ENCODE results near the gene IQCH.

Gene IQCH

GRCh38 chr15:67389975-67390374 is 135.4 kb downstream of the IQCH start:
- H3K79me2 ChIP-seq (ENCODE audit: low read length): no peaks in the 10 kb centered on the region
- TF ChIP-seq CTCF (IDR thresholded peaks at IDR 0.05; ENCODE audit: low read length) (no peak), EZH2 (optimal IDR thresholded peaks at IDR 0.05; ENCODE audit: low read depth, low read length) (no peak), EZH2phosphoT487 (IDR thresholded peaks at IDR 0.05; ENCODE audit: low read length) (no peak)
- H3F3A ChIP-seq (ENCODE audit: insufficient read depth, low read length): no peaks in the 10 kb centered on the region
- no peaks in the 10 kb centered on the region for H4K20me1 ChIP-seq (ENCODE audit: insufficient read depth, low read length)
- no peaks in the 10 kb centered on the region for H3K27me3 ChIP-seq (replicated peaks; ENCODE audit: insufficient read depth, low read length)
- no peaks in the 10 kb centered on the region for H3K9me3 ChIP-seq (replicated peaks; ENCODE audit: insufficient read depth, low read length)
- no peak overlapping the region for H2AFZ ChIP-seq (ENCODE audit: low read length)
- no peak overlapping the region for H3K27ac ChIP-seq (ENCODE audit: low read length)
- no peak overlapping the region for H3K4me3 ChIP-seq (ENCODE audit: low read length)
- no peak overlapping the region for H3K9ac ChIP-seq (ENCODE audit: low read length)
- H3K36me3 ChIP-seq (replicated peaks; ENCODE audit: insufficient read depth, low read length): no peaks in the 10 kb centered on the region
- H3K4me2 ChIP-seq (ENCODE audit: low read depth, low read length): no peak overlapping the region
- no peaks in the 10 kb centered on the region for H3K4me1 ChIP-seq (ENCODE audit: low read length)
- no peak for DNase-seq
- H3K9me2 ChIP-seq (replicated peaks; ENCODE audit: insufficient read depth, low read length): no peaks in the 10 kb centered on the region

GRCh38 chr15:67394873-67395639 is 140.5 kb downstream of the IQCH start:
- H3K9ac ChIP-seq (ENCODE audit: low read length): no peak overlapping the region
- no peak overlapping the region for H2AFZ ChIP-seq (ENCODE audit: low read length)
- no peaks in the 10 kb centered on the region for H3K4me1 ChIP-seq (ENCODE audit: low read length)
- H3F3A ChIP-seq (ENCODE audit: insufficient read depth, low read length): no peaks in the 10 kb centered on the region
- no peak overlapping the region for H3K27ac ChIP-seq (ENCODE audit: low read length)
- H3K9me3 ChIP-seq (replicated peaks; ENCODE audit: insufficient read depth, low read length): no peaks in the 10 kb centered on the region
- no peaks in the 10 kb centered on the region for H3K9me2 ChIP-seq (replicated peaks; ENCODE audit: insufficient read depth, low read length)
- TF ChIP-seq EZH2phosphoT487 (IDR thresholded peaks at IDR 0.05; ENCODE audit: low read length) (no peak), EZH2 (optimal IDR thresholded peaks at IDR 0.05; ENCODE audit: low read depth, low read length) (no peak), CTCF (IDR thresholded peaks at IDR 0.05; ENCODE audit: low read length) (no peak)
- no peak overlapping the region for H3K4me3 ChIP-seq (ENCODE audit: low read length)
- H3K4me2 ChIP-seq (ENCODE audit: low read depth, low read length): no peak overlapping the region
- H3K36me3 ChIP-seq (replicated peaks; ENCODE audit: insufficient read depth, low read length): no peaks in the 10 kb centered on the region
- no peak for DNase-seq
- H4K20me1 ChIP-seq (ENCODE audit: insufficient read depth, low read length): no peaks in the 10 kb centered on the region
- no peaks in the 10 kb centered on the region for H3K27me3 ChIP-seq (replicated peaks; ENCODE audit: insufficient read depth, low read length)
- H3K79me2 ChIP-seq (ENCODE audit: low read length): no peaks in the 10 kb centered on the region

- Histone ChIP-seq H3K79me2 (ENCODE audit: low read length) (no peaks in the 10 kb centered on the region), H3K4me1 (ENCODE audit: low read length) (no peaks in the 10 kb centered on the region), H3F3A (ENCODE audit: insufficient read depth, low read length) (no peaks in the 10 kb centered on the region), H2AFZ (ENCODE audit: low read length) (no peak overlapping the region), H3K27me3 (replicated peaks; ENCODE audit: insufficient read depth, low read length) (no peaks in the 10 kb centered on the region), H3K36me3 (replicated peaks; ENCODE audit: insufficient read depth, low read length) (no peaks in the 10 kb centered on the region), H3K27ac (ENCODE audit: low read length) (no peak overlapping the region), H3K9me3 (replicated peaks; ENCODE audit: insufficient read depth, low read length) (no peaks in the 10 kb centered on the region), H3K4me2 (ENCODE audit: low read depth, low read length) (no peak overlapping the region), H3K9ac (ENCODE audit: low read length) (no peak overlapping the region), H4K20me1 (ENCODE audit: insufficient read depth, low read length) (no peaks in the 10 kb centered on the region), H3K9me2 (replicated peaks; ENCODE audit: insufficient read depth, low read length) (no peaks in the 10 kb centered on the region), H3K4me3 (ENCODE audit: low read length) (no peak overlapping the region)
- no peak for DNase-seq
- TF ChIP-seq EZH2phosphoT487 (IDR thresholded peaks at IDR 0.05; ENCODE audit: low read length): no peak
- TF ChIP-seq EZH2 (optimal IDR thresholded peaks at IDR 0.05; ENCODE audit: low read depth, low read length): no peak
- no peak for TF ChIP-seq CTCF (IDR thresholded peaks at IDR 0.05; ENCODE audit: low read length)
These were observed 141.5 kb downstream of the IQCH start for GRCh38 chr15:67396114-67396513.
